Measurements from ENCODE around the gene OR1I1.

DNA sequence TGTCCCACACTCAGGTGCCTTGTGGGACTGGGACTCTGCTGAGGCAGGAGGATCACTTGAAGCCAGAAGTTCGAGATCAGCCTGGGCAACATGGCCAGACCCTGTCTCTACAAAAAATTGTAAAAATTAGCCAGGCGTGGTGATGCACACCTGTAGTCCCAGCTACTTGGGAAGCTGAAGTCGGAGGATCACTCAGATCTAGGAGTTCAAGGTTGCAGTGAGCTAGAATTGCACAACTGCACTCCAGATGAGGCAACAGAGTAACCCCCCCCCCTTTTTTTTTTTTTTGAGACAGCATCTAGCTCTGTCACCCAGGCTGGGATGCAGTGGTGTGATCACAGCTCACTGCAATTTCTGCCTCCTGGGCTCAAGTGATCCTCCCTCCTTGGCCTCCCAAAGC lies 14.2 kb downstream of the OR1I1 start:
- TF ChIP-seq RAD21 (IDR thresholded peaks at IDR 0.05; ENCODE audit: low read length) (no peak), ELK1 (IDR thresholded peaks at IDR 0.05; ENCODE audit: borderline replicate concordance, low read depth, low read length) (no peak)

Measured in IMR-90 (cell line).